ENCODE measurements around the gene CDK15. TPM values are rescaled to one million over a fixed set of nuclear protein-coding genes. Genes with fewer than 3 reads are reported as not detected.
"Not testable (repeated sequence)": the region's sequence is repeated elsewhere in the genome, so short reads cannot be mapped to it uniquely, and the experiment has no call there.

Gene CDK15
- total RNA-seq (not detected in 2 replicates), polyA plus RNA-seq (not detected in 2 replicates)

DNA sequence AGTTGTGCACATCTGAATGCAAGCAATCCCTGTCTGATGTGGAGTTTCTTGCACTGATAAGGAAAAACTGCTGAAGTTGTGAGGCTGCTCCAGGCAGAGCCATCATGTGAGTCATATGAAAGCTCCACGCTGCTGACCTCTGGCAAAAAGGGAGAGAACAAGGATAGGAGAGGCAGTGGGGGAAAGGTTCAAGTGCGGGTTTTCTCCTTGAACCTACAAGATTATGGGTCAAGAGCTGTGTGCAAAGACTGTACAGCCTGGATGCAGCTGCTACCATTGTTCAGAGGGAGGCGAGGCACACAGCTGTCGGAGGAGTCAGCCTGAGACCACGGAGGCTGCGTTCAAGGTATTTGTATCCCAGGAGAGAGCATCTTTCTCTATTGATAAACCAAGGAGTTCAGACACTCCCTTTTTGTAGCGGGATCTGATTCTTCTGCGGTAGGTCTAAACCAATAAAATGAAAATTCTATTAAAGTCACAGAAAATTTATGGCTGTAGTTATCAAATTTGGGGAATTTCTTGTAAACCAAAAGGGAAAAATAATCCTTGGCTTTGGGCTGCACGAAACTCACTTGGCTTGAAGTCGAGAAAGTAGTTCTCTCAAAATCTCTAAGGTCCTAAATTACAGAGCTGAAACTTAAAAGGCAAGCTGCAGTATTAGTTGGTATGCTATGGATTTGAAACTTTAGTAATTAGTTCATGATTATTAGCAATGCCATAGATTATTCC is at the start of gene CDK15:
Gene CDK15 (plus strand): TSS at position 96 of the 729 bp plus-strand sequence. CDS start 128 bp downstream, at position 224.
- DNase-seq (ENCODE audit: low read depth in 1 of 2, low spot score in 1 of 2) = peak in 1 of 2 donors; percentile 73
- Histone ChIP-seq H3K9me3 (ENCODE audit: low read depth) (no peaks in the 10 kb centered on the region), H3K4me3 (no peak within 1 kb of the TSS), H3K27me3 (peaks cover 5% of the 10 kb centered on the region), H3K4me1 (ENCODE audit: low read depth) (no peaks in the 10 kb centered on the region), H3K27ac (no peak within 1 kb of the TSS), H3K36me3 (no peaks in the 10 kb centered on the region)
- TF ChIP-seq, protein P1, sequence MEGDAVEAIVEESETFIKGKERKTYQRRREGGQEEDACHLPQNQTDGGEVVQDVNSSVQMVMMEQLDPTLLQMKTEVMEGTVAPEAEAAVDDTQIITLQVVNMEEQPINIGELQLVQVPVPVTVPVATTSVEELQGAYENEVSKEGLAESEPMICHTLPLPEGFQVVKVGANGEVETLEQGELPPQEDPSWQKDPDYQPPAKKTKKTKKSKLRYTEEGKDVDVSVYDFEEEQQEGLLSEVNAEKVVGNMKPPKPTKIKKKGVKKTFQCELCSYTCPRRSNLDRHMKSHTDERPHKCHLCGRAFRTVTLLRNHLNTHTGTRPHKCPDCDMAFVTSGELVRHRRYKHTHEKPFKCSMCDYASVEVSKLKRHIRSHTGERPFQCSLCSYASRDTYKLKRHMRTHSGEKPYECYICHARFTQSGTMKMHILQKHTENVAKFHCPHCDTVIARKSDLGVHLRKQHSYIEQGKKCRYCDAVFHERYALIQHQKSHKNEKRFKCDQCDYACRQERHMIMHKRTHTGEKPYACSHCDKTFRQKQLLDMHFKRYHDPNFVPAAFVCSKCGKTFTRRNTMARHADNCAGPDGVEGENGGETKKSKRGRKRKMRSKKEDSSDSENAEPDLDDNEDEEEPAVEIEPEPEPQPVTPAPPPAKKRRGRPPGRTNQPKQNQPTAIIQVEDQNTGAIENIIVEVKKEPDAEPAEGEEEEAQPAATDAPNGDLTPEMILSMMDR (IDR thresholded peaks at IDR 0.05; ENCODE audit: low read depth, low read length) = no peak

DNA sequence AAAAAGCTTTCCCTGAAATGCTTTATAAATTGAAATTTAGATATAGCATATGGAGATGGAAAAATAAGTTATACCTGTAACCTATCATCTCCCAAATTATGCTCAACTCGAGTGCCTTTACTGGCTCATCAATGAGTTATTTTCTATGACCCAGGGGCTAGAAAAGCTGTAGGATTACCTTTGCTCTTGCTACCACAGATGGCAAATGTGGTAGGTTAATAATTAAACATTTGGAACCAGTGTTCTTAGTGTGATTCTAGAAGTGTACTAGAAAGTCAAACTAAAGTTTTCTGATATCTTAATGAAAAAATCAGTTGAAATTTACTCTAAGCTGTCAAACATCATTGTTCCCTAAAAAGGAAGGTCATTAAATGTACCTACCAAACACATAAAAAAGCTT is 48.1 kb upstream of the CDK15 start:
- DNase-seq (ENCODE audit: low read depth in 1 of 2, low spot score in 1 of 2) = no peak
- H3K4me3 ChIP-seq = no peak overlapping the region
- H3K27ac ChIP-seq = no peak overlapping the region
- no peaks in the 10 kb centered on the region for H3K4me1 ChIP-seq (ENCODE audit: low read depth)
- H3K27me3 ChIP-seq = no peaks in the 10 kb centered on the region
- H3K36me3 ChIP-seq = peaks cover 8% of the 10 kb centered on the region
- no peaks in the 10 kb centered on the region for H3K9me3 ChIP-seq (ENCODE audit: low read depth)
- TF ChIP-seq, protein P1 (IDR thresholded peaks at IDR 0.05; ENCODE audit: low read depth, low read length) = no peak

DNA sequence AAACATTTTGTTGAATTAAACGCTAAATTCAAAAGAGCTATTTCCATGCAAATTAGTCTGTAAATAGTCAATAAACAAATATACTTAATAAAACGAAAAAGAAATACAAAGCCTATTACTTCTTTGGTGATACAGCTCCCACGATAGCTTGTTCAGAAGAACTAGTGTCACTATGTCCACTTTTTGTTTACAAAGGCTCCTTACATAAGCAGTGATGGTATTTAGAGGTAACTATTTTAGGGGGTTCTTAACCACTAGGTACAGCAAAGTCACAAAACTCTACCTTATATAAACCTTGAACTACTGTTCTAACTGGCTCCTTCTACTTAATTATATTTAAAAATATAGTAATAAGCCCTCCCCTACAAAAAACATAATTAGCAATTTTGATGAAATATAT is 47.5 kb upstream of the CDK15 start:
- TF ChIP-seq, protein P1 (IDR thresholded peaks at IDR 0.05; ENCODE audit: low read depth, low read length) = no peak
- peaks cover 8% of the 10 kb centered on the region for H3K36me3 ChIP-seq
- DNase-seq (ENCODE audit: low read depth in 1 of 2, low spot score in 1 of 2) = no peak

DNA sequence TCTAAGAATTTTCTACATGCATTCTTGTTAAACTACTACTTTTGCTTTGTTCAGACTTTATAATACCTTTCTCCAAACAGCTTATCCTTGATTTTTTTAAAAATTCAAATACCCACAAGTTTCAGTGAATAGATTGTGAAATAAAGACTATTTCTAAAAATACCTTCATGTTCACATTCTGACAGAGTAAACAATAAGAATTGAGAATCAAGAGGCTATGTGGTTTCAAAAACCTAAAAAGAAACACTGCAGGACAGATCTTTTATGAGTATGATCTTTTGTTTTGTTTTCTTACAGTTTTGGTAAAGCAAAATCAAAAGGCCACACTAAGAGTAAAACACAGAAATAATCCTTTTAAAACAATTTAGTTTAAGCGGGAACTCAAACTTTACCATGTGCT is 46.8 kb upstream of the CDK15 start:
- no peak overlapping the region for H3K4me3 ChIP-seq
- H3K36me3 ChIP-seq = peaks cover 8% of the 10 kb centered on the region
- H3K27me3 ChIP-seq = no peaks in the 10 kb centered on the region
- no peaks in the 10 kb centered on the region for H3K4me1 ChIP-seq (ENCODE audit: low read depth)
- H3K27ac ChIP-seq = no peak overlapping the region
- TF ChIP-seq, protein P1 (IDR thresholded peaks at IDR 0.05; ENCODE audit: low read depth, low read length) = no peak
- DNase-seq (ENCODE audit: low read depth in 1 of 2, low spot score in 1 of 2) = no peak
- H3K9me3 ChIP-seq (ENCODE audit: low read depth) = no peaks in the 10 kb centered on the region

More for the DNA sequence above, 47.5 kb upstream of the CDK15 start:
- H3K9me3 ChIP-seq (ENCODE audit: low read depth) = no peaks in the 10 kb centered on the region
- no peaks in the 10 kb centered on the region for H3K4me1 ChIP-seq (ENCODE audit: low read depth)
- H3K27ac ChIP-seq = no peak overlapping the region
- H3K4me3 ChIP-seq = no peak overlapping the region
- H3K27me3 ChIP-seq = no peaks in the 10 kb centered on the region

DNA sequence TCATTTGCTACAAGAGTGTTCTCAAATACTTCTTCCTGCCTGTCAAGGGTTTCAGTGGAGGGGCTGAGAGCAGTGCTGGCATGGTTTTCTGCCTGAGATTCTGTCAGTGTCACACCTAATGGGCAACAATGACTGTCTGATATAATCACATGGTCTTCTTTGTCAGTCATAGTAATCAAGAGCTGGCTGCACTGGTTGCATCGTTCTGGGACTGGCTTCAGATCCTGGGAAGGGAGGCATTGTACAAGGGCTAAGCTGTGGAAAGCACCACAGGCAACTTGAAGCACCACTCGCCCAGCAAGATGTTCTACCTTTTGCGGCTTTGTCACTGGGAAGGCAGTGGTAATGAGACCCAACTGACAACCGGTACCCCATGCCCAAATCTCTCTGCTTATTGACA is 45.2 kb upstream of the CDK15 start:
- H3K36me3 ChIP-seq = peaks cover 8% of the 10 kb centered on the region
- DNase-seq (ENCODE audit: low read depth in 1 of 2, low spot score in 1 of 2) = no peak
- H3K4me1 ChIP-seq (ENCODE audit: low read depth) = no peaks in the 10 kb centered on the region
- H3K27ac ChIP-seq = no peak overlapping the region
- no peaks in the 10 kb centered on the region for H3K27me3 ChIP-seq
- TF ChIP-seq, protein P1 (IDR thresholded peaks at IDR 0.05; ENCODE audit: low read depth, low read length) = no peak
- no peaks in the 10 kb centered on the region for H3K9me3 ChIP-seq (ENCODE audit: low read depth)
- H3K4me3 ChIP-seq = no peak overlapping the region

DNA sequence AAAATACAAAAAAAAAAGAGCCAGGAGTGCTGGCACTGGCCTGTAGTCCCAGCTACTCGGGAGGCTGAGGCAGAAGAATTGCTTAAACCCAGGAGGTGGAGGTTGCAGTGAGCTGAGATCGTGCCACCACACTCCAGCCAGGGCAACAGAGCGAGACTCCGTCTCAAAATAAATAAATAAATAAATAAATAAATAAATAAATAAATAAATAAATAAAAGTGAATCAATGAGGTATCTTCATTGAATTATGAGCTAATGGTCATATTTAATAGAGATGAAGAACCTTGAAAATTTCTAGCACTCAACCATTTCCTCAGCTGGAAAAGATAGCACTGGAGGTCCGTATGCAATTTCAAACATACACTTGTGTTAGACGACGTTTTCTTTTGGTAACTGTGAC is 41.9 kb upstream of the CDK15 start:
- H3K27me3 ChIP-seq; H3K9me3 ChIP-seq (ENCODE audit: low read depth); H3K27ac ChIP-seq; H3K36me3 ChIP-seq; DNase-seq (ENCODE audit: low read depth in 1 of 2, low spot score in 1 of 2); H3K4me1 ChIP-seq (ENCODE audit: low read depth); H3K4me3 ChIP-seq: not testable (repeated sequence)
